ENCODE data around the gene PLCXD3. TPM values are rescaled to one million over a fixed set of nuclear protein-coding genes. Genes with fewer than 3 reads are reported as not detected.
"Not testable (repeated sequence)": the region's sequence is repeated elsewhere in the genome, so short reads cannot be mapped to it uniquely, and the experiment has no call there.

The PLCXD3 gene
- total RNA-seq, 3 donors from 2014 or later, result 0.29 to 1.6 (median 1.2) TPM

- intact Hi-C loops (cut with DNase I, micrococcal nuclease), result no loop called here
- TF ChIP-seq, protein P1, sequence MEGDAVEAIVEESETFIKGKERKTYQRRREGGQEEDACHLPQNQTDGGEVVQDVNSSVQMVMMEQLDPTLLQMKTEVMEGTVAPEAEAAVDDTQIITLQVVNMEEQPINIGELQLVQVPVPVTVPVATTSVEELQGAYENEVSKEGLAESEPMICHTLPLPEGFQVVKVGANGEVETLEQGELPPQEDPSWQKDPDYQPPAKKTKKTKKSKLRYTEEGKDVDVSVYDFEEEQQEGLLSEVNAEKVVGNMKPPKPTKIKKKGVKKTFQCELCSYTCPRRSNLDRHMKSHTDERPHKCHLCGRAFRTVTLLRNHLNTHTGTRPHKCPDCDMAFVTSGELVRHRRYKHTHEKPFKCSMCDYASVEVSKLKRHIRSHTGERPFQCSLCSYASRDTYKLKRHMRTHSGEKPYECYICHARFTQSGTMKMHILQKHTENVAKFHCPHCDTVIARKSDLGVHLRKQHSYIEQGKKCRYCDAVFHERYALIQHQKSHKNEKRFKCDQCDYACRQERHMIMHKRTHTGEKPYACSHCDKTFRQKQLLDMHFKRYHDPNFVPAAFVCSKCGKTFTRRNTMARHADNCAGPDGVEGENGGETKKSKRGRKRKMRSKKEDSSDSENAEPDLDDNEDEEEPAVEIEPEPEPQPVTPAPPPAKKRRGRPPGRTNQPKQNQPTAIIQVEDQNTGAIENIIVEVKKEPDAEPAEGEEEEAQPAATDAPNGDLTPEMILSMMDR (IDR thresholded peaks at IDR 0.05), result no peak
- DNase-seq (no peak), ATAC-seq (no peak)
- no peaks in the 10 kb centered on the region for H3K4me1 ChIP-seq (ENCODE audit: low read depth)
- H3K9me3 ChIP-seq, result no peaks in the 10 kb centered on the region
- no peaks in the 10 kb centered on the region for H3K36me3 ChIP-seq (ENCODE audit: low read depth)
- H3K4me3 ChIP-seq, result no peak overlapping the region
Measured at GRCh38 chr5:41337216-41337615, 173.2 kb downstream of the PLCXD3 start.

DNA sequence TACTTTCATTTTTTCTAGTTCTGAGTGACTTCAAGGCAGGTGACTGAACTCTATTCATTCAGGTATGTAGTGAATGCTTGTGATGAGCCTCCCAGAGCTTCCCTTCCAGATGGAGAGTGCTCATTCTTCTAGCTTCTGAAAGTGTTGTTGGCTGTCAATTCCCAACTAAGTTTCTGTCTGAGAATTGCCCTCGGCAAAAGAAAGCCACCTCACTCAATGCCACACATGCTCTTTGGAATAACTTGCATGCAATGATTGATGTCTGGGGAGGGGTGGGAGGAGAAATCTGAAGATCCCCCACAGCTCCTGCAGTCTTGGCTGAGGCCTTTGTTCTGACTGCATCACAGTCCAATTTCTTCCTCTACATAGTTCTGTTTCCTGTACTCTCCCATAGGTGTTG lies 173.9 kb downstream of the PLCXD3 start:
- Histone ChIP-seq H3K4me3 (no peak overlapping the region), H3K36me3 (ENCODE audit: low read depth) (no peaks in the 10 kb centered on the region), H3K4me1 (ENCODE audit: low read depth) (no peaks in the 10 kb centered on the region), H3K9me3 (no peaks in the 10 kb centered on the region)
- DNase-seq, result no peak
- no peak for ATAC-seq
- TF ChIP-seq, protein P1 (IDR thresholded peaks at IDR 0.05), result no peak
- intact Hi-C loops (cut with DNase I, micrococcal nuclease), result no loop called here

GRCh38 chr5:41335596-41336181 lies 174.7 kb downstream of the PLCXD3 start:
- H3K4me1 ChIP-seq (ENCODE audit: low read depth), result no peaks in the 10 kb centered on the region
- no peaks in the 10 kb centered on the region for H3K9me3 ChIP-seq
- no peaks in the 10 kb centered on the region for H3K36me3 ChIP-seq (ENCODE audit: low read depth)
- DNase-seq (no peak), ATAC-seq (no peak)
- no peak overlapping the region for H3K4me3 ChIP-seq
- intact Hi-C loops (cut with DNase I, micrococcal nuclease), result no loop called here
- TF ChIP-seq, protein P1 (IDR thresholded peaks at IDR 0.05), result no peak

DNA sequence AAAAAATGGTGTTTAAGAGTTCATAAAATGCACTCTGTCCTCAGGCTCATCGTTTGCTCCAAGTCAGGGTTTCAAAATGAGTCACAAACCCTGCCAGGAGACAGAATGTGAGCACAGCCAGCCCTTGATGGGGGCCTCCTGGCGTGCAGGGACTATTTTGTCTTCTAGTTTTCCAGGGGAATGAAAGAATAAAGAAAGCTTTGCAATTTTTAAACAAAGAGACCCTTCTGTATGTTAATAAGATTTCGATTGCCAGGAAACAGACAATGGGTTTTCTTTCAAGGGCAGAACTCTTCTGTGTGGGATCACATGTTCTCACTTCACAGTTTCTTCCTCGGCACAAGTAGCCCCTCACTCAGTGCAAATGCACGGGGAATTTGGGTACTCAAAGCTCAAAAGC lies 175.6 kb downstream of the PLCXD3 start:
- ATAC-seq (no peak), DNase-seq (no peak)
- Histone ChIP-seq H3K36me3 (ENCODE audit: low read depth) (no peaks in the 10 kb centered on the region), H3K4me1 (ENCODE audit: low read depth) (no peaks in the 10 kb centered on the region), H3K9me3 (no peaks in the 10 kb centered on the region), H3K4me3 (no peak overlapping the region)
- intact Hi-C loops (cut with DNase I, micrococcal nuclease), result no loop called here
- TF ChIP-seq, protein P1 (IDR thresholded peaks at IDR 0.05), result no peak

- TF ChIP-seq, protein P1 (IDR thresholded peaks at IDR 0.05), result no peak
- Histone ChIP-seq H3K4me1 (ENCODE audit: low read depth) (no peaks in the 10 kb centered on the region), H3K9me3 (no peaks in the 10 kb centered on the region), H3K4me3 (no peak overlapping the region), H3K36me3 (ENCODE audit: low read depth) (no peaks in the 10 kb centered on the region)
- intact Hi-C loops (cut with DNase I, micrococcal nuclease), result no loop called here
- DNase-seq (no peak), ATAC-seq (no peak)
Measured at GRCh38 chr5:41334221-41334620, 176.2 kb downstream of the PLCXD3 start.

GRCh38 chr5:41325074-41325473 lies 185.3 kb downstream of the PLCXD3 start:
- no peak overlapping the region for H3K4me3 ChIP-seq
- H3K9me3 ChIP-seq, result no peaks in the 10 kb centered on the region
- no peaks in the 10 kb centered on the region for H3K4me1 ChIP-seq (ENCODE audit: low read depth)
- DNase-seq (no peak), ATAC-seq (no peak)
- no peaks in the 10 kb centered on the region for H3K36me3 ChIP-seq (ENCODE audit: low read depth)
- intact Hi-C loops (cut with DNase I, micrococcal nuclease), result no loop called here
- TF ChIP-seq, protein P1 (IDR thresholded peaks at IDR 0.05), result no peak

DNA sequence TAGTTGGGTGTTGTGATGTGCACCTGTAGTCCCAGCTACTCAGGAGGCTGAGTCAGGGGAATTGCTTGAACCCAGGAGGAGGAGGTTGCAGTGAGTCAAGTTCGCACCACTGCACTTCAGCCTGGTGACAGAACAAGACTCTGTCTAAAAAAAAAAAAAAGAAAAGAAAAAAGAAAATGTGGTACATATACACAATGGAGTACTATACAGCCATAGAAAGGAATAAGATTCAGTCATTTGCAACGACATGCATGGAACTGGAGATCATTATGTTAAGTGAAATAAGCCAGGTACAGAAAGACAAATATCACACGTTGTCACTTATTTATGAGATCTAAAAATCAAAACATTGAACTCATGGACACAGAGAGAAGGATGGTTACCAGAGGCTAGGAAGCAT lies 187.6 kb downstream of the PLCXD3 start:
- H3K36me3 ChIP-seq (ENCODE audit: low read depth), result not testable (repeated sequence)

More for the DNA sequence above, 187.6 kb downstream of the PLCXD3 start:
- ATAC-seq; intact Hi-C loops (cut with DNase I, micrococcal nuclease); H3K9me3 ChIP-seq; H3K4me1 ChIP-seq (ENCODE audit: low read depth); DNase-seq; H3K4me3 ChIP-seq: not testable (repeated sequence)
